Renal cortical epithelial cell (primary cell): ENCODE data around the gene RPS5. TPM values are rescaled to one million over a fixed set of nuclear protein-coding genes. Genes with fewer than 3 reads are reported as not detected.
A peak's percentile ranks its signal among the peaks of the same experiment; 100 is the strongest.
"Not testable (repeated sequence)": the region's sequence is repeated elsewhere in the genome, so short reads cannot be mapped to it uniquely, and the experiment has no call there.

ENCODE experiments used
- DNase-seq: peaks from one replicate; pipeline ENCODE4 v3.0.0-alpha.2; 2011; ENCODE audit warnings: low read depth
- total RNA-seq: library from RNA; depleted of rRNA; stranded (reverse); fragments of >200 nt; gene quantifications from 2 replicates; pipeline ENCODE4 v1.2.3, GENCODE V29; 2014

The RPS5 gene
- total RNA-seq, 1 donor from 2014 or later: 847 TPM

GRCh38 chr19:58356766-58357480, 30.1 kb upstream of the RPS5 start:
- no peak for DNase-seq

- no peak for DNase-seq
Observed at GRCh38 chr19:58357481-58358145, 29.5 kb upstream of the RPS5 start.

- DNase-seq: no peak
Observed at GRCh38 chr19:58361900-58362271, 25.2 kb upstream of the RPS5 start.

- DNase-seq: peak; percentile 86
Observed at GRCh38 chr19:58362272-58362994, 24.6 kb upstream of the RPS5 start, which contains the start of gene ZNF497. Gene ZNF497, minus strand, starts transcription at chr19:58362751. Its CDS starts 5,116 bp downstream, at chr19:58357635.

- no peak for DNase-seq
Observed at GRCh38 chr19:58364146-58364545, 22.9 kb upstream of the RPS5 start.

GRCh38 chr19:58366585-58367430, 20.3 kb upstream of the RPS5 start:
- DNase-seq: no peak

GRCh38 chr19:58367698-58368454, 19.2 kb upstream of the RPS5 start:
- no peak for DNase-seq

GRCh38 chr19:58368561-58369360, 18.3 kb upstream of the RPS5 start:
- no peak for DNase-seq

- DNase-seq: no peak
Observed at GRCh38 chr19:58372311-58373133, 14.5 kb upstream of the RPS5 start.

GRCh38 chr19:58374200-58374599, 12.9 kb upstream of the RPS5 start:
- peak; percentile 6 for DNase-seq

GRCh38 chr19:58376724-58377123, 10.3 kb upstream of the RPS5 start:
- not testable (repeated sequence) for DNase-seq

GRCh38 chr19:58379246-58379645, 7.8 kb upstream of the RPS5 start:
- no peak for DNase-seq

- no peak for DNase-seq
Observed at GRCh38 chr19:58380037-58380661, 6.9 kb upstream of the RPS5 start.

- DNase-seq: peak; percentile 100
Observed at GRCh38 chr19:58380662-58381459, 6.2 kb upstream of the RPS5 start, which contains the start of gene ZNF837. Gene ZNF837, minus strand, starts transcription at chr19:58381030. Its CDS starts 11,698 bp downstream, at chr19:58369332.

GRCh38 chr19:58381460-58382212, 5.4 kb upstream of the RPS5 start:
- no peak for DNase-seq

- no peak for DNase-seq
Observed at GRCh38 chr19:58382997-58383603, 4.0 kb upstream of the RPS5 start.
